Heart right ventricle (tissue), 16 donors: ENCODE results near the gene DOCK10. TPM values are rescaled to one million over a fixed set of nuclear protein-coding genes. Genes with fewer than 3 reads are reported as not detected.

Source experiments
- ATAC-seq, 8 donors: fragments of 200-7000 bp; cut with Tn5 transposase; one replicate each; pipeline ENCODE4 v1.9.1; 2020; ENCODE audit warnings: mild to moderate bottlenecking in 8 of 8, moderate library complexity in 8 of 8, moderate number of reproducible peaks in 1 of 8
- DNase-seq, 2 donors: peaks; one replicate each; pipeline ENCODE4 v3.0.0-alpha.2; 2020
- H3K27ac ChIP-seq, 10 donors: fragments of 200-600 bp; sonication (generic) in 2 of 10; one replicate each; pipeline versions ENCODE4 v1.5.0 to v1.8.0; 2020 to 2022; ENCODE audit warnings: mild to moderate bottlenecking in 3 of 10
- H3K27me3 ChIP-seq, 7 donors: fragments of 200-600 bp; one replicate each; pipeline ENCODE4 v1.8.0; 2021 to 2022; ENCODE audit warnings: mild to moderate bottlenecking in 2 of 7
- H3K36me3 ChIP-seq, 9 donors: fragments of 200-600 bp; sonication (generic) in 1 of 9; one replicate each; pipeline versions ENCODE4 v1.5.0 to v1.8.0; 2020 to 2022; ENCODE audit warnings: mild to moderate bottlenecking in 2 of 9
- H3K4me1 ChIP-seq, 9 donors: fragments of 200-600 bp; sonication (generic) in 1 of 9; one replicate each; pipeline versions ENCODE4 v1.5.0 to v1.8.0; 2020 to 2022; ENCODE audit warnings: mild to moderate bottlenecking in 4 of 9
- H3K4me3 ChIP-seq, 10 donors: fragments of 200-600 bp; sonication (generic) in 2 of 10; one replicate each; pipeline versions ENCODE4 v1.5.0 to v1.8.0; 2020 to 2022; ENCODE audit warnings: mild to moderate bottlenecking in 7 of 10, moderate library complexity in 2 of 10
- H3K9me3 ChIP-seq, 11 donors: fragments of 200-600 bp in 10 of 11; sonication (generic) in 2 of 11; one replicate each; pipeline versions ENCODE4 v1.5.0 to v1.8.0; 2013 to 2022; ENCODE audit warnings: mild to moderate bottlenecking in 2 of 11, control low read depth in 1 of 11, moderate library complexity in 1 of 11
- CTCF ChIP-seq, 9 donors: fragments of 200-600 bp; sonication (generic) in 2 of 9; IDR thresholded peaks; one replicate each; pipeline versions ENCODE4 v1.5.0 to v1.8.0; 2021 to 2022; ENCODE audit warnings: antibody characterized with exemption in 9 of 9, mild to moderate bottlenecking in 5 of 9, moderate library complexity in 1 of 9
- WGBS, 2 donors: extraction: QIAGEN DNeasy Blood & Tissue Kit; methylation state at CpG; one replicate each; pipeline ENCODE4 v1.1.7; 2013; ENCODE audit warnings: inconsistent platforms in 1 of 2; 5-methylcytosine and 5-hydroxymethylcytosine counted together
- intact Hi-C, 10 donors: fragments of 100-400 bp; cut with DNase I; formaldehyde crosslinking; loops; one replicate each; pipeline versions ENCODE4 v1.11.1 to v1.14.2; 2022
- polyA plus RNA-seq, 2 donors: library from polyadenylated mRNA; stranded (reverse); fragments of 200-250 nt; gene quantifications; one replicate each; pipeline ENCODE4 v1.2.3, GENCODE V29; 2013
- total RNA-seq, 10 donors: library from RNA; stranded (reverse); fragmentation: NEBNext Ultra II Directional in 3 of 10; extraction: Animal tissue kit (Norgen Biotek cat#: 25700) in 3 of 10; gene quantifications; one replicate each; pipeline versions ENCODE4 v1.2.1 to v1.2.4, GENCODE V29; 2021 to 2023
- donor health status: Arrhythmogenic right ventricular cardiomyopathy.
- donor health status: ischemic (EF 13 %, LVEDD 7.1; RV severe dilation, severe dysfunction).
- donor health status: healthy with polysubstance abuse.
- donor health status: DM: no; HTN: yes; CAD: no.
- donor health status: DM: no; HTN: no; CAD: no.
- donor health status: ischemic (EF 25% LVEDD 6.9; RV normal size, moderate dysfunction).
- donor health status: ischemic (EF 25% LVEDD 5.7; RV mildly dilated, moderate dysfunction).
- donor health status: healthy.
- donor health status: DM: yes; HTN: yes; CAD: no.
- donor health status: Ischemic cardiomyopathy.
- donor health status: ischemic (EF 35%, LVEDD 5.7; RV mildly dilated, moderate dysfunction).
- donor health status: nonischemic (EF 11% LVEDD 7.7; RV severe dilation, severe dysfunction).
- donor health status: DM: yes; HTN: yes; CAD: no.
- donor health status: PGD.
- donor health status: ischemic (EF 29% LVEDD 5.4; RV normal size, mild dysfunction).
- donor health status: nonischemic (EF 23%, LVEDD 6.1; RV moderate dilation, normal function).

Gene DOCK10
- total and polyA plus RNA-seq, 12 donors: 0.77 to 18.9 (median 1.4) TPM

GRCh38 chr2:224927011-224927410, 115.3 kb downstream of the DOCK10 start:
- 73 to 76% methylated on average over 2 of the region's 2 CpGs for WGBS, 2 donors
- Histone ChIP-seq H3K27ac (peak overlapping the region in 1 of 10 donors; percentile 82), H3K4me3 (no peak overlapping the region), H3K9me3 (no peaks in the 10 kb centered on the region), H3K4me1 (peaks cover 0 to 99% (median 0%) of the 10 kb centered on the region in 9 donors), H3K27me3 (no peaks in the 10 kb centered on the region), H3K36me3 (peaks cover 0 to 22% (median 0%) of the 10 kb centered on the region in 9 donors)
- TF ChIP-seq CTCF (IDR thresholded peaks at IDR 0.05): no peak
- intact Hi-C loops: no loop called here
- DNase-seq (no peak), ATAC-seq (peak in 1 of 8 donors; percentile 41)

DNA sequence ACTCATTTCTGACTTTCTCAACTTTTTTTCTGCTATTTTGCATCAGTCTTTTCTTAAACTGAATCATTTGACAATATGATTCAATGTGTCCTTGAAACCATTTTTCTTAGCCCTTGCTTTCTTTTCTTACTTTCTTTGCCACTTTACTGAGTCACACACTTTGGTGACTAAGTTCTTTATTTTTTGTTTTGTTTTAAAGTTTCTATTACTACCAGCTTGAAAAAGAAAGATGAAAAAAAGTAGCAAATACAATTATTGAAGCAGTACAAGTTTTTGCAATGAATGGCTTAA, 116.5 kb downstream of the DOCK10 start:
- H3K36me3 ChIP-seq: peaks cover 0 to 14% (median 0%) of the 10 kb centered on the region in 9 donors
- H3K27me3 ChIP-seq: no peaks in the 10 kb centered on the region
- TF ChIP-seq CTCF (IDR thresholded peaks at IDR 0.05): no peak
- H3K4me3 ChIP-seq: no peak overlapping the region
- H3K4me1 ChIP-seq: peaks cover 0 to 93% (median 0%) of the 10 kb centered on the region in 9 donors
- peak overlapping the region in 1 of 10 donors; percentile 82 for H3K27ac ChIP-seq
- intact Hi-C loops: no loop called here
- ATAC-seq (no peak), DNase-seq (no peak)
- H3K9me3 ChIP-seq: no peaks in the 10 kb centered on the region

DNA sequence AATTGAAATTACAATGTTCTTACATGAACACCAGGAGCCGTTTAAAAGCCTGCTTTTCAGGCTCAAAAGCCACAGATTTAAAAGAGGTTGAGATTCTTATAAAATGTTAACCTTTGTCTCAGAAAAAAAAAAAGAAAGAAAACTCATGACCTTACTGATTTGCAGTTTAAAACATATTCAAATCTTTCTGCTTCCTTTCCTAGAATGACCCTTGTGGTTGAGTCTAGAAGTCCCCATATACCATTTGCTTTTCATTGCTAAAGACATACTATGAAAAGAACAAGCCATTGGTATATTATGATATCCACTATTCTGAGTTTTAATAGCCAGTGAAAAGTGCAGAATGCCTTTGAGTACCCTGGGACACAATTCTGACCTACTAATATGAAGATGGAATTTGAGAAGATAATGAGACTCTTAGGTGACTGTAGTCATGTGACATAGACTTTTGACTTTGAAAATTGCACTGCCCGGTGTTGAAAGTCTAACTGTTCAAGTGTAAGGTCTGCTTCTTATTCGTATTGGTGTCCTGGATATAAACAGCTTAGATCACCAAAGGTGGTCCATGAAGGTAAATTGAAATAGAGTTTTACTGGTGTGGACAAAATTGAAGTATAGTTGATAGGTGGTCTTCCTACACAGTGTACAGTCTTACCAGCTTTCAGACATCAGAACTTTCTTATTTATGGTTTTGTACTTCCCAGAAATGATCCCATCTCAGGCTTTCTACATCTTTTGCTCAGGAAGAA, 117.0 kb downstream of the DOCK10 start:
- H3K4me1 ChIP-seq: peaks cover 0 to 88% (median 0%) of the 10 kb centered on the region in 9 donors
- intact Hi-C loops: no loop called here
- ATAC-seq (no peak), DNase-seq (no peak)
- H3K9me3 ChIP-seq: no peaks in the 10 kb centered on the region
- no peaks in the 10 kb centered on the region for H3K27me3 ChIP-seq
- WGBS, 2 donors: 78 to 83% methylated on average over 3 of the region's 3 CpGs
- H3K4me3 ChIP-seq: no peak overlapping the region
- TF ChIP-seq CTCF (IDR thresholded peaks at IDR 0.05): no peak
- H3K27ac ChIP-seq: peak overlapping the region in 1 of 10 donors; percentile 82
- peaks cover 0 to 10% (median 0%) of the 10 kb centered on the region in 9 donors for H3K36me3 ChIP-seq

DNA sequence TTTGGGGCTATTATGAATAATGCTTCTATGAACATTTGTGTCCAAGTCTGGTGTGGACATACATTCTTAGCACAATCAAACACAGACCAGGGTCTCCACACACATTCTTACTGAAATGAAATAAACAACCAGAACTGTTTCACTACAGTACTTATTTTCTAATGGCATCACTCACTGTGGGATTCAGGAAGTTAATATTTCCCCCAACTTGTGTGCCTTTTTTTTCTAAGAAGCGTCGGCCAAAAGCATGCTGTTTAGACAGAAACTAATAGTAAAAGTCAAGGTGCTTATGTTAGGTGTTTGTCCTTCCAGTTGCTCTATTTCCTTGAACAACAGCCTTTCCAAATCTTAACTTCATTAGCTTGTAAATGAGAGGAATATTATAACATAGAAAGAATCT, 117.6 kb downstream of the DOCK10 start:
- H3K27me3 ChIP-seq: no peaks in the 10 kb centered on the region
- H3K27ac ChIP-seq: peak overlapping the region in 1 of 10 donors; percentile 82
- DNase-seq (no peak), ATAC-seq (no peak)
- H3K9me3 ChIP-seq: no peaks in the 10 kb centered on the region
- intact Hi-C loops: no loop called here
- WGBS, 2 donors: 75 to 87% methylated on average over 2 of the region's 2 CpGs
- TF ChIP-seq CTCF (IDR thresholded peaks at IDR 0.05): no peak
- H3K4me3 ChIP-seq: no peak overlapping the region
- H3K36me3 ChIP-seq: peaks cover 0 to 10% (median 0%) of the 10 kb centered on the region in 9 donors
- H3K4me1 ChIP-seq: peaks cover 0 to 82% (median 0%) of the 10 kb centered on the region in 9 donors
